Naive thymus-derived CD4-positive, alpha-beta T cell (primary cell): ENCODE results near the gene SLC1A1. TPM values are rescaled to one million over a fixed set of nuclear protein-coding genes. Genes with fewer than 3 reads are reported as not detected.
A peak's percentile ranks its signal among the peaks of the same experiment; 100 is the strongest.
"Not testable (repeated sequence)": the region's sequence is repeated elsewhere in the genome, so short reads cannot be mapped to it uniquely, and the experiment has no call there.

ENCODE experiments used
- ATAC-seq: fragments of 150-1000 bp; cut with Tn5 transposase; 2 replicates; pipeline ENCODE4 v1.10.0; 2021; ENCODE audit warnings: mild to moderate bottlenecking, moderate library complexity
- CTCF ChIA-PET: fragments of 350-600 bp; sonication (Branson Sonifier 250); formaldehyde crosslinking; loops from one replicate; lab custom pipeline; 2021; ENCODE audit warnings: antibody characterized with exemption; lab: Charles Lee
- POLR2A ChIA-PET: fragments of 350-600 bp; sonication (Branson Sonifier 250); formaldehyde crosslinking; loops from one replicate; lab custom pipeline; 2021; ENCODE audit warnings: antibody characterized with exemption, inconsistent platforms; lab: Charles Lee
- DNase-seq, 9 donors: peaks; one replicate each; pipeline versions ENCODE4 v3.0.0 to v3.0.0-alpha.2; 2020 to 2022; ENCODE audit warnings: mixed read lengths in 1 of 9
- H3K27ac ChIP-seq: one replicate; pipeline ENCODE4 v1.7.0; 2013; ENCODE audit warnings: mild to moderate bottlenecking, low read depth, low read length, moderate library complexity
- H3K27me3 ChIP-seq, 2 donors: one replicate each; pipeline ENCODE4 v1.7.0; 2013; ENCODE audit warnings: low read length in 2 of 2, mild to moderate bottlenecking in 2 of 2, moderate library complexity in 2 of 2; ENCODE audit not compliant: control insufficient read depth in 2 of 2, insufficient read depth in 2 of 2
- H3K36me3 ChIP-seq, 3 experiments: 1 replicate in 2 of 3; 2 replicates in 1 of 3; pipeline ENCODE4 v1.7.0; 2013; ENCODE audit warnings: low read length in 3 of 3, mild to moderate bottlenecking in 3 of 3, moderate library complexity in 1 of 3; ENCODE audit not compliant: insufficient read depth in 3 of 3, control insufficient read depth in 2 of 3
- H3K4me1 ChIP-seq, 2 donors: one replicate each; pipeline ENCODE4 v1.7.0; 2013; ENCODE audit warnings: low read length in 2 of 2, mild to moderate bottlenecking in 2 of 2, moderate library complexity in 1 of 2; ENCODE audit not compliant: control insufficient read depth in 2 of 2, insufficient read depth in 2 of 2
- H3K4me3 ChIP-seq: 2 replicates; pipeline ENCODE4 v1.7.0; 2013; ENCODE audit warnings: mild to moderate bottlenecking, low read length
- H3K9me3 ChIP-seq, 3 experiments: 1 replicate in 2 of 3; 2 replicates in 1 of 3; pipeline ENCODE4 v1.7.0; 2013; ENCODE audit warnings: low read length in 3 of 3; ENCODE audit not compliant: control insufficient read depth in 2 of 3
- H3K27ac Mint-ChIP-seq, 9 donors: one replicate each; pipeline ENCODE4 v1.8.0; 2020 to 2022; ENCODE audit warnings: mixed read lengths in 9 of 9, mild to moderate bottlenecking in 8 of 9, moderate library complexity in 5 of 9, inconsistent platforms in 2 of 9
- H3K27me3 Mint-ChIP-seq, 5 donors: one replicate each; pipeline ENCODE4 v1.8.0; 2021 to 2022; ENCODE audit warnings: mixed read lengths in 5 of 5, mild to moderate bottlenecking in 1 of 5
- H3K36me3 Mint-ChIP-seq, 5 donors: one replicate each; pipeline ENCODE4 v1.8.0; 2020 to 2022; ENCODE audit warnings: mixed read lengths in 5 of 5, mild to moderate bottlenecking in 3 of 5, inconsistent platforms in 1 of 5
- H3K4me1 Mint-ChIP-seq, 7 donors: one replicate each; pipeline ENCODE4 v1.8.0; 2020 to 2022; ENCODE audit warnings: mixed read lengths in 7 of 7, mild to moderate bottlenecking in 3 of 7, inconsistent platforms in 1 of 7
- H3K4me3 Mint-ChIP-seq, 10 donors: one replicate each; pipeline ENCODE4 v1.8.0; 2020 to 2022; ENCODE audit warnings: mild to moderate bottlenecking in 10 of 10, mixed read lengths in 10 of 10, moderate library complexity in 6 of 10, inconsistent platforms in 2 of 10
- H3K9me3 Mint-ChIP-seq, 11 donors: one replicate each; pipeline ENCODE4 v1.8.0; 2020 to 2022; ENCODE audit warnings: mixed read lengths in 11 of 11, mild to moderate bottlenecking in 4 of 11, inconsistent platforms in 1 of 11, moderate library complexity in 1 of 11
- intact Hi-C, 2 donors: fragments of 100-400 bp; cut with micrococcal nuclease; formaldehyde crosslinking; loops; one replicate each; pipeline ENCODE4 v1.15.1; 2023
- polyA plus RNA-seq, 2 donors: library from polyadenylated mRNA; unstranded; fragments of 300-500 nt; fragmentation: Illumina TruSeq; gene quantifications; one replicate each; pipeline ENCODE4 v1.2.3, GENCODE V29; 2021
- total RNA-seq, 6 experiments: library from RNA in 5 of 6; stranded (reverse) in 5 of 6; gene quantifications; 1 replicate in 5 of 6; 2 replicates in 1 of 6; pipeline ENCODE4 v1.2.3 and lab custom pipeline; 2021 to 2026

SLC1A1 gene
- total and polyA plus RNA-seq, 7 experiments from 2014 or later: 0.12 TPM; not detected in 6

GRCh38 chr9:4540425-4540824, 50.2 kb downstream of the SLC1A1 start:
- Histone ChIP-seq H3K4me3 (no peak overlapping the region), H3K36me3 (no peaks in the 10 kb centered on the region), H3K4me1 (no peaks in the 10 kb centered on the region), H3K9me3 (no peaks in the 10 kb centered on the region), H3K27ac (no peak overlapping the region), H3K27me3 (no peaks in the 10 kb centered on the region)
- Mint-ChIP-seq H3K9me3 (peaks cover 0 to 9% (median 0%) of the 10 kb centered on the region in 11 donors), H3K4me3 (no peak overlapping the region), H3K4me1 (peaks cover 0 to 12% (median 11%) of the 10 kb centered on the region in 7 donors), H3K27me3 (peaks cover 0 to 3% (median 0%) of the 10 kb centered on the region in 5 donors), H3K27ac (peak overlapping the region in 1 of 9 donors; percentile 49), H3K36me3 (no peaks in the 10 kb centered on the region)
- DNase-seq (no peak), ATAC-seq (no peak)
- intact Hi-C loops: no loop called here
- ChIA-PET POLR2A (interaction anchor here (1.9 kb wide), 1 partner anchor 9 kb away, joined by 4 read pairs; no protein-coding TSS in a partner anchor), CTCF (no interaction called here)

- H3K36me3 ChIP-seq: no peaks in the 10 kb centered on the region
- intact Hi-C loops: no loop called here
- no peaks in the 10 kb centered on the region for H3K27me3 ChIP-seq
- Mint-ChIP-seq H3K9me3 (peaks cover 0 to 9% (median 0%) of the 10 kb centered on the region in 11 donors), H3K27ac (no peak overlapping the region), H3K36me3 (no peaks in the 10 kb centered on the region), H3K4me3 (no peak overlapping the region), H3K4me1 (peaks cover 0 to 19% (median 14%) of the 10 kb centered on the region in 7 donors), H3K27me3 (peaks cover 0 to 3% (median 0%) of the 10 kb centered on the region in 5 donors)
- no peak overlapping the region for H3K27ac ChIP-seq
- ATAC-seq (no peak), DNase-seq (no peak)
- ChIA-PET CTCF (no interaction called here), POLR2A (interaction anchor here (1.9 kb wide), 1 partner anchor 8 kb away, joined by 4 read pairs; no protein-coding TSS in a partner anchor)
- no peaks in the 10 kb centered on the region for H3K9me3 ChIP-seq
- H3K4me1 ChIP-seq: peaks cover 0 to under 1% of the 10 kb centered on the region in 2 donors
- no peak overlapping the region for H3K4me3 ChIP-seq
These were observed 51.0 kb downstream of the SLC1A1 start for GRCh38 chr9:4541281-4541680.

- ATAC-seq: no peak
- peak overlapping the region in 1 of 9 donors; percentile 12 for H3K27ac Mint-ChIP-seq
These were observed 51.6 kb downstream of the SLC1A1 start for GRCh38 chr9:4541856-4542255.

GRCh38 chr9:4544714-4545113, 54.4 kb downstream of the SLC1A1 start:
- peaks cover 7 to 52% (median 42%) of the 10 kb centered on the region in 7 donors for H3K4me1 Mint-ChIP-seq
- ATAC-seq, intact Hi-C loops, H3K4me3 Mint-ChIP-seq, H3K27ac ChIP-seq, H3K4me3 ChIP-seq, H3K27me3 Mint-ChIP-seq, H3K9me3 ChIP-seq, H3K27me3 ChIP-seq, POLR2A ChIA-PET, DNase-seq, H3K36me3 ChIP-seq, H3K9me3 Mint-ChIP-seq, H3K36me3 Mint-ChIP-seq: not testable (repeated sequence)
- peaks cover 0 to 18% of the 10 kb centered on the region in 2 donors for H3K4me1 ChIP-seq
- H3K27ac Mint-ChIP-seq: peak overlapping the region in 4 of 9 donors; percentile 10 to 48 (median 28)
- CTCF ChIA-PET: interaction anchor here (0.7 kb wide), 1 partner anchor 99 kb away, joined by 3 read pairs; no protein-coding TSS in a partner anchor

More at GRCh38 chr9:4541856-4542255, 51.6 kb downstream of the SLC1A1 start:
- Mint-ChIP-seq H3K27me3 (peaks cover 0 to 3% (median 0%) of the 10 kb centered on the region in 5 donors), H3K9me3 (peaks cover 0 to 9% (median 0%) of the 10 kb centered on the region in 11 donors), H3K4me1 (peaks cover 2 to 25% (median 19%) of the 10 kb centered on the region in 7 donors), H3K4me3 (no peak overlapping the region), H3K36me3 (no peaks in the 10 kb centered on the region)
- no peak for DNase-seq
- intact Hi-C loops: no loop called here
- ChIA-PET CTCF (no interaction called here), POLR2A (interaction anchor here (0.7 to 1.4 kb wide), 3 partner anchors 10 to 59 kb away, joined by 3 to 4 read pairs (median 3); no protein-coding TSS in a partner anchor)
- no peaks in the 10 kb centered on the region for H3K36me3 ChIP-seq
- peaks cover 0 to 6% of the 10 kb centered on the region in 2 donors for H3K4me1 ChIP-seq
- H3K9me3 ChIP-seq: no peaks in the 10 kb centered on the region
- no peak overlapping the region for H3K4me3 ChIP-seq
- no peak overlapping the region for H3K27ac ChIP-seq
- no peaks in the 10 kb centered on the region for H3K27me3 ChIP-seq

- intact Hi-C loops: no loop called here
- Mint-ChIP-seq H3K9me3 (peaks cover 0 to 7% (median 0%) of the 10 kb centered on the region in 11 donors), H3K27me3 (peaks cover 0 to 1% (median 0%) of the 10 kb centered on the region in 5 donors), H3K36me3 (no peaks in the 10 kb centered on the region), H3K27ac (peak overlapping the region in 2 of 9 donors; percentile 34 to 54), H3K4me1 (peaks cover 23 to 75% (median 63%) of the 10 kb centered on the region in 7 donors), H3K4me3 (peak overlapping the region in 7 of 10 donors; percentile 29 to 71 (median 50))
- no peaks in the 10 kb centered on the region for H3K36me3 ChIP-seq
- DNase-seq (no peak), ATAC-seq (no peak)
- ChIA-PET CTCF (interaction anchor here (0.9 kb wide), 1 partner anchor 91 kb away, joined by 3 read pairs; no protein-coding TSS in a partner anchor), POLR2A (no interaction called here)
- H3K4me1 ChIP-seq: peaks cover 0 to 32% of the 10 kb centered on the region in 2 donors
- H3K27me3 ChIP-seq: no peaks in the 10 kb centered on the region
- no peaks in the 10 kb centered on the region for H3K9me3 ChIP-seq
- H3K27ac ChIP-seq: no peak overlapping the region
- H3K4me3 ChIP-seq: no peak overlapping the region
These were observed 56.7 kb downstream of the SLC1A1 start for GRCh38 chr9:4547016-4547415.

- H3K36me3 ChIP-seq: no peaks in the 10 kb centered on the region
- intact Hi-C loops: no loop called here
- Mint-ChIP-seq H3K4me1 (peaks cover 23 to 91% (median 70%) of the 10 kb centered on the region in 7 donors), H3K9me3 (peaks cover 0 to 7% (median 0%) of the 10 kb centered on the region in 11 donors), H3K27ac (peak overlapping the region in 6 of 9 donors; percentile 10 to 83 (median 50)), H3K4me3 (peak overlapping the region in 3 of 10 donors; percentile 9 to 63 (median 25)), H3K27me3 (no peaks in the 10 kb centered on the region), H3K36me3 (no peaks in the 10 kb centered on the region)
- no peak overlapping the region for H3K4me3 ChIP-seq
- H3K9me3 ChIP-seq: no peaks in the 10 kb centered on the region
- H3K27me3 ChIP-seq: no peaks in the 10 kb centered on the region
- H3K27ac ChIP-seq: no peak overlapping the region
- peaks cover 0 to 33% of the 10 kb centered on the region in 2 donors for H3K4me1 ChIP-seq
- CTCF ChIA-PET: interaction anchor here (0.6 kb wide), 1 partner anchor 121 kb away, joined by 4 read pairs; no protein-coding TSS in a partner anchor
- DNase-seq (no peak), ATAC-seq (no peak)
- POLR2A ChIA-PET: interaction anchor here (0.8 kb wide), 1 partner anchor 8 kb away, joined by 4 read pairs; no protein-coding TSS in a partner anchor
These were observed 58.8 kb downstream of the SLC1A1 start for GRCh38 chr9:4548811-4549725.
